T-helper 22 cell (primary cell): ENCODE measurements around the gene REXO1.

ENCODE experiments used
- DNase-seq: peaks from one replicate; pipeline ENCODE4 v3.0.0-alpha.2; 2020; ENCODE audit warnings: low read depth

The REXO1 gene

DNA sequence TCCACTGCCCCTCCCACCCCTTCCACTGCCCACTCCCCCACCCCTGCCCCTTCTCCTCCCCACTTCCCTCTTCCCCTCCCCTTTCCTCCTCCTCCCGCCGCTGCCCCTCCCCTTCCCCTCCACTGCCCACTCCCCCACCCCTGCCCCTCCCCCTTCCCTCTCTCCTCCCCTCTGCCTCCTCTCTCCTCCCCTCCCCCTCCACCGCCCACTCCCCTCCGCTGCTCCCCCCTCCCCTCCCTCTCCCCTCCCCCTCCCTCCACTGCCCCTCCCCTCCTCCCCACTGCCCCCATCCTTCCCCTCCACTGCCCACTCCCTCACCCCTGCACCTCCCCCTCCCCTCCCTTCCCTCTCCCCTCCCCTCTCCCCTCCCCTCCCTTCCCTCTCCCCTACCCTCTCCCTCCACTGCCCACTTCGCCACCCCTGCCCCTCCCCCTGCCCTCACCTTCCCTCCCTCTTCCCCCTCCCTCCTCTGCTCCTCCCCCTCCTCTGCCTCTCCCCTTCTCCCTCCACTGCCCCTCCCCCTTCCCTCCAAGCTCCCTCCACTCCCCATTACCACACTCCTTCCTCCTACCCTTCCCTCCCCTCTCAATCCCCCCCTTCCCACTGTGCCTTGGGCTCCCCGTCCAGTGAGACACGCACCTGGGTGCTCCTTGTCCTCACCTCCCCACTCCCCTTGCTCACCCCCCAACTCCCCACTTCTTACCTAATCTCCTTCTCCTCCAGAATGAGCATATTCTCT is 58.1 kb downstream of the REXO1 start:
- DNase-seq: no peak

DNA sequence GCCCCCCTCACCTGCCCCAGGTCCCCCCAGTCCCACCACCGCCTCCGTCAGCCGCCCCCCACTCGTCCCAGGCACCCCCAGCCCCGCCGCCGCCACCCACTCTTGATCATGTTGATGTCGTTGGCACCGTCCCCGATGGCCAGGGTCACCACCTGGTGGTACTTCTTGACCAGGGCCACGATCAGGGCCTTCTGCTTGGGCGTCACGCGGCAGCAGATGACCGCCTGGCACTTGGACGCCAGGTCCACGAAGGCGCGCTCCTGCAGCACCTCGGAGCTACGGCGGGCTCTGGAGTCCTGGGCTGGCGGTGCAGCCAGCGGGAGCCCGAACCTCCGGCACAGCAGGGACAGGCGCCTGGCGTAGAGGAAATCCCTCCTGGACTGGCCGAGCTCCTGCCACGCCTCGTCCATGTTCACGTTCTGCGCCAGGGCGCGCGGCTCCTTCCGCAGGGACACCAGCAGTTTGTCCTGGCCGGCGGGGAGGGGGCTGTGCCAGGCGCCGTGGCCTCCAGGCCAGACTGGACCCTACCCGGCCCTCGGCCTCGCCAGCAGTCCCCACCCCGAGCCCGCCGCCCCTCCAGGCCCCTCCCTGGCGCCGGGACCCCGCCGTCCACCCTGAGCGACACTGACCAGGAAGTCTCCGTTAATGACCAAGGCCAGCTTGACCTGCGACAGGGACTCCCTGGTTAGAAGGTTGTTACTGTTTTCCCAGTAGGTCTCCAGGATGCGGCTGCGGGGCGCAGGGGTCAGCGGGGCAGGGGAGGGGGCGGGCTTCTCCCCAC is 58.8 kb downstream of the REXO1 start:
- DNase-seq: no peak

DNA sequence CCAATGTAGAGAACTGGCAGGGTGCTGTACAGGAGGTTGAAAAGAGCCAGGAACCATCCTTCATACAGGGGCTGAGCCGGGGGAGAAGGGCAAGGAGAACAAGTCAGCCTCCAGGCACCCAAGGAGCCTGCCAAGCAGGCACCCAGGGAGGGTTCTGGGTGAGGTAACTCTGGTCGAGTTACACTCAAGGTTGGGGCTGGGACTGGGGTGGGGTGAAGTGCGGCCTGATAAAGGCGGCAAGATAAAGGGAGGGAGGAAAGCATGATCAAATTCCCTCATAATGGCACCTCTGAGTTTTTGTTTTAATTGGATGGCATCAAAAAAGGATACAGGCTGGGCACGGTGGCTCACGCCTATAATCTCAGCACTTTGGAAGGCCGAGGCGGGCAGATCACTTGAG is 61.2 kb downstream of the REXO1 start:
- no peak for DNase-seq

DNA sequence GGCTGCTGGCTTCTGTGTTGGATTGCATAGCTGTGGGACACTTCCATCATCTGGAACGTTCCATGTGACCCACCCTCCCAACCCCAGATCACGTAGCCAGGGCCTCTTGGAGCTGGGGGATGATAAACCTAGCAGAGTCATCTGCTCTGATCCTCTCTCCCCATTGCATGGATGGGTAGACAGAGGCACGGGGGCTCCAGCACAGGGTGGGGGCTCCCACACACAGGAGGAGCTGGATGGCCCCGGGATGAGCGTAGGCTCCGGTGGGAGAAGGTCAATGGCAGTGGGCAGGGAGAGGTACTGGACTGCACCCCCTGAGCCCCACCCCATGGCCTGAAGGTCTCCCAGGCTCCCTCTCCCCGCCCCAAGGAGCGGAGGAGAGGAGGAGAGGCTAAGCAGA is 61.6 kb downstream of the REXO1 start:
- no peak for DNase-seq

DNA sequence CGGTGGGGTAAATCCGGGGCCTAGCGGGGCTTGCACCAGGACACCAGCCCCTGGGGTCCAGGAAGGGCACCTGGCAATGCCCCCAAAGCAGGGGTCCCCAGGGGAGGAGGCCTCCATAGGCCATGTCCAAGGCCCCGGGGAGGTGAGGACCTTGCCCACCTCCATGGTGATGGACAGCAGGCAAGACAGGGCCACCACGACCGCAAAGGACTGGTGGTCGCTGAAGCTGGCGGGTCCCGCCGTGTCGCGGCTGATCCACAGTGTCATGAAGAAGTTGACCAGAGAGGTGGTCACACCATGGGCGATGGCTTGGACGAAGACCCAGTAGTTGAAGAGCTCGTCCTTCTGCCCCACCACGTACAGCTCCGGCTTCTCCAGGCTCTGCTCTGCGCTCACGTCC is 63.0 kb downstream of the REXO1 start:
- DNase-seq: no peak

DNA sequence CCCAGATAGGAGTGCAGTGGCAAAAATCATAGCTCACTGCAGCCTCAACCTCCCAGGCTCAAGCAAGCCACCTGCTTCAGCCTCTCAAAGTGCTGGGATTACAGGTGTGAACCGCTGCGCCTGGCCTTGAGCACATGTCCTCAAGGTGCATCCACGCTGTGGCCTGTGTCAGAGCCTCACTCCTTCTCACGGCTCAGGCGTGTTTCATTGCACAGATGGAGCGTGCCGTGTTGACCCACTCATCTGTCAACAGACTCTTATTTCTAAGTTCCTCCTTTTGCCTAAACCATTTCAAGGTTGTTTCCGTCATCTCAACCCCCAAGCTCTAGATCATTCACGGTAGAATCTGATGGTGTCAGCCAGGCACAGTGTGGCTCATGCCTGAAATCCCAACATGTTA is 64.4 kb downstream of the REXO1 start:
- DNase-seq: no peak

DNA sequence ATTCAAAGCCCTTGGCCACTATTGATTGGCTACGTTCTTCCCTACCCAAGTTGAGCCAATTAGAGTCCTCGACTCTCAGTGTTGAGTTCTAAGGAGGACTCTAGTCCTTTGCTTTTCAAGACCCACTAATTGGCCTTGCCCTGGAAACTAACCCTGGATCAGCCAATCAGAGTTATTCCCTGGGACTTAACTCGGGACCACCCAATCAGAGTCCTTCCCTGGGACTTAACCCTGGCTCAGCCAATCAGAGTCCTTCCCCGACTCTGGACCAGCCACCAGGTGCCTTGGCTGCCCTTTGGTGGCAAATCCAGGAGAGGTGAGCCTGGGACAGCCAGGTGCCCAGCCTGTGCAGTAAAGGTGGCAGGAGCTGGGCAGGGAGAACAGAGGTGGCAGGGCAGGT is 64.9 kb downstream of the REXO1 start:
- DNase-seq: no peak

DNA sequence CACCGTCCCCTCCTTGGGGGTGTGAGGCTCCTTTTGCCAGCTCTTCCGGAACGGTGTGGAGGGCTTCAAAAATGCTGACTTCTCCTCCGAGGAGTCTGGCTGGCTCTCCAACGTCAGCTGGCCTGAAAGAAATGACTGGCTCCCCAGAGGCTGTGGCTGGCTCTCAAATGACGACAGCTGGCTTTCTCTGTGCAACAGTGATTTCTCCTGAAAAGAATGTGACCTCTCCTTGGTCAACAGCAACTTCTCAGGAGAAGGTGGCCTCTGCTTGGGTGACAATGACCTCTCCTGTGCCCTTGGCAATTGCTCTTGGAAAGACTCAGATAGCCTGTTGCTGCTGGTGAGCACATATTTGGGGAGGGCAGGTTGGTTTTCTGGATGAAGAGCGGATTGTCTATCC is 65.8 kb downstream of the REXO1 start:
- DNase-seq: no peak

DNA sequence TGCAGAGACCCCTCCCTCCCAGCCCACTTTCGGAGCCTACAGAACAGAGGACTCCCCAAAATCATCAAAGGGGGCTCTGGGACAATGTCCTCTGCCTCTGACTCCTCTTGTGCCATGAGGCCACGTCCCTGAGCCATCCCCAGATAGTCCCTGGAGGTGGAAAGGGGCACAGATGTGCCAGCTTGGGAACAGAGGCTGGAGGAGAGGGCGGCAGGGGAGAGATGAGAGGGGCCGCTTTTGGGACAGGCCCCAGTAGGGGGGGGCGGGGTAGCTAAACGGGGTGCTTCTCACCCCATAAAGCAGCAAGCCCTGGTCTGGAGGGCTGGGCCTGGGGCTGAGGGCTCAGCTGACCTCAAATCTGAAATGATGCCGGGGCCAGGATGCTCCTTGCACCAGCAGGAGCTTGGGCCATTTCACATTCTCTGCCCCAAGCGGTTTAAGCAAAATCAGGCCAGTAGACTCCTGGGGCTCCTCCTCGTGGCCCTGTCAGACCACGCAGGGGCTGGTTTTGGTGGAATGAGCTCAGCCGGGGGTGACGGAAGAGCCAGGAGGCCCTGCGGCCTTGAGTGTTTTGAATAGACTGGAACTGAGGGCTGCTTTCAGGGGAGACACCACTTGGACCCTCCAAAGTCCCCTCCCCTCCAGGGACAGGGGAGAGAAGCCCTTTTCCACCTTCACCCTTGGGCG is 67.9 kb downstream of the REXO1 start:
- DNase-seq: no peak

DNA sequence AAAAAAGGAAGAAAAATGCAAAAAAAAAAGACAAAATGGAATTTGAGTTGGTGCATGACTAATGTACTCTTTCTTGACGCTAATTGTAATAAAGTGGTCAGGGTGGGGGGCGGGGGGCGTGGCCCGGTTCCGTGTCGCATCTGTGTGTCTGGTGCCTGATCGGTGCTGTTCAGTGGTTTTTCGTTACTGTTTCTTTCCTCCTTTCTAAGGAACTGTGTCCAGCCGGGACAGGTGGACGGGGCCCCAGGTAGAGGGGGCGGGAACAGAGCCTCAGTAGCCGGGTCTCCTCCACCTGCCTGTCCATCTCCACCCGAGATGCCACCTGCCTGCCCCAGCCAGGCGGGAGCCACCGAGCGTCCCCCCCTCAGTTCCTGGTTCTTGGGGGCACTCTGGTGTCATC is 68.7 kb downstream of the REXO1 start:
- no peak for DNase-seq

DNA sequence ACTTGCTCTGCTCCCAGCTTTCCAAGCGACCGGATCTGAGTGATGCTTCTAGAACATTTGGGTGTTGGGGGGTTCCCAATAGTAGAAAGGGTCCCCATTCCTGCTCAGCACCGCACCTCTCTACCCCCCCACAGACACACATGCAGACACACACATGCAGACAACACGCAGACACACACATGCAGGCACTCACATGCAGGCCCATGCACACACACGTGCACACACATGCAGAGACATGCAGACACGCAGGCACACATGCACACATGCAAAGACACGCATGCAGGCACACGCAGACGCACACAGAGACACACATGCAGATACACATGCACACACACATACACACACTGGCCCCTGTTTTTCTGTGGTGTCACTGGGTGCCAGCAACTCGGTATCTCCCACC is 71.1 kb downstream of the REXO1 start:
- DNase-seq: no peak

DNA sequence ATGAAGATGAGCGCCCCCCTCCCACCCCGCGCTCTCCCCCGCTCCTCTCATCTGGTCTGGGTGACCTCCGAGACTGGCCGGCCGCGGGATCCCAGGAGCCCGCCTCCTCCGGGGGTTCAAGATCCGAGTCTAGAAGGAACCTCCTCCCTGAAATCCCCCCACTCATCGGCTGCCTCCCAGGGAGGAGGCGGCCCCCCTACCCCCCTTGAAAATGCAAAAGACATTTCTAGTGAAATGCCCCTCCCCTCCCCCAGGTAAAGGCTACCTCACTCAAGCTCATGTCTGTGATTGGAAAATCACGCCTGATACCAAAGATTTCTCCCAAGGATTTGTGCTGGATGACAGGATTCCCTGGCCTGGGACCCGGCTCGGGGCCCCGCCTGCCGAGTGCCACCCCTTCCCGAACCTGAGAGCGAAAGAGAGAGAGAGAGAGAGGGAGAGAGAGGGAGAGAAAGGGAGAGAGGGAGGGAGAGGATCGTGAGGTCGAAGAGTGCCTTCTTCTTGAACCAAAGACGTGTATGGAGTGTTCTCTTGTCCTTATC is 71.6 kb downstream of the REXO1 start:
- no peak for DNase-seq

DNA sequence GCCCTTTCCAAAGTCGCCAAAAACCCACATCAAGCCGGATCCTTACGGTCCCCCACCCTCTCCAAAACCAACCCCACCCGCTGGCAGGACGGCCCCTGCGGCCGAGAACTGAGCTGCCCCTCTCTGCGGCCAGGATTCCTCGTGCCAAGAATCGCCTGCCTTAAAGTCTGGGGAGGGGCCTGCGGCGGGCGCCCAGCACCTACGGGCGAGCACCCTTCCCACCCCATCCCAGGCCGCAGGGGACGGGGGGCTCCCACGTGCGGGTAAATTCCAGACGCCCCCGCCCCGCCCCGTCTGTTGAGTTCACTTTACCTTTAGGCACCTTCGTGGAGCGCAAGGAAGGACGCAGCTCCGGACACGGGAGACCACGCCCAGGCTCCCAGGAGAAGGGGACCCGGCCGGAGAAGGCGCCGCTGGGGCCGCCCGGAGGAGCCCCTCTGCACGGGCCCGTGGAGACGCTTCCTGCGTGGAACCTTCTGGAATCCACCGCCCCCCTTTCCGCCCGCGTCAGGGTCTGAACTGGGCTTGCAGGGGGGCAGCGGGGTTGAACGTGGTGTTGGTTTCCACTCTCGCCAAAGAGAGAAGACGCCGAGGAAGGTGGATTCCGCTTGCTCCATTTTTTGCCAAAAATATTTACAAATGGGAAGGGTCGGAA is 72.2 kb downstream of the REXO1 start:
- no peak for DNase-seq

DNA sequence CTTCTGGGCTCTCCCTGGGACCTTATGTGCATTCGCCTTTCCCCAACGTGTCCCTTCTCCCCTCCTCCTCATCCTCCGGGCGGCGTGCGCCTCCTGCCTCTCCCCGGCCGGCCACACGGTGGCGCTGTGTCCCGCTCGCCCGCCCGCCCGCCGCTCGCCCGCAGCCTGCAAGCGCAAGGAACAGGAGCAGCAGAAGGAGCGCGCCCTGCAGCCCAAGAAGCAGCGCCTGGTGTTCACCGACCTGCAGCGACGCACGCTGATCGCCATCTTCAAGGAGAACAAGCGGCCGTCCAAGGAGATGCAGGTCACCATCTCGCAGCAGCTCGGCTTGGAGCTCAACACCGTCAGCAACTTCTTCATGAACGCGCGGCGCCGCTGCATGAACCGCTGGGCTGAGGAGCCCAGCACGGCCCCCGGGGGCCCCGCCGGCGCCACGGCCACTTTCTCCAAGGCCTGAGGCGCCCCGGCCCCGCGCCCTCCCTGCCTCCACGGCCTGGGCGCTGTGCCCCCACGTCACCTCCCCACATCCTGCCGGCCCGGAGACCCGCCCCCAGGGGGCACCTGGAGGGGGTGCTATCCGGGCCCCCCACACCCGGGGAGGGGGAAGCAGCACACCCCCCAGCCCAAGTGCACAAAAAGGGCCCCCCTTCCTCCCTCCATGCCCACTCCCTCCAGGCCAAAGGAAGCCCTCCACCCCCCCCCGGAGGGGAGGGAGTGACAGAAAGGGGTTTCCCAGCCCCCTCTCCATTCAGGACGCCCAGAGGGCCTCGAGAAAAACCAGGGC is 73.1 kb downstream of the REXO1 start:
- DNase-seq: no peak

DNA sequence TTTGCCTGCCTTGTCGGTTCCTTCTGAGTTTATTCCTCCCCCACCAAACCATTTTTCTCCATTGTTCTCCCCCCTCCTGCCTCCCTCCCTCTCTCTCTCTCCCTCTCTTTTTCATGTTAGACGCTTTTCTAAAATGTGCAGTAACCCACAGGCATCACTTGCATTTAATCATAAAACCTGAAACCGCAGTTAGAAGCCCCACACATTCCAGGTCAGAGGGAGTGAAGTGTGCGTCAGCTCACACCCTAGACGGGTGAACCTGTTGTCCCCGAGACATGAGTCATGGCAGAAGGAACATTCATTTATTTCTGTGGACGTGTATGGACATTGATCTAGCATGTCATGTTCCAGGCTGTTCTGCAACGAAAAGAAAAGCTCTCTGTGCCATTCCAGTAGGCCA is 75.1 kb downstream of the REXO1 start:
- DNase-seq: no peak

DNA sequence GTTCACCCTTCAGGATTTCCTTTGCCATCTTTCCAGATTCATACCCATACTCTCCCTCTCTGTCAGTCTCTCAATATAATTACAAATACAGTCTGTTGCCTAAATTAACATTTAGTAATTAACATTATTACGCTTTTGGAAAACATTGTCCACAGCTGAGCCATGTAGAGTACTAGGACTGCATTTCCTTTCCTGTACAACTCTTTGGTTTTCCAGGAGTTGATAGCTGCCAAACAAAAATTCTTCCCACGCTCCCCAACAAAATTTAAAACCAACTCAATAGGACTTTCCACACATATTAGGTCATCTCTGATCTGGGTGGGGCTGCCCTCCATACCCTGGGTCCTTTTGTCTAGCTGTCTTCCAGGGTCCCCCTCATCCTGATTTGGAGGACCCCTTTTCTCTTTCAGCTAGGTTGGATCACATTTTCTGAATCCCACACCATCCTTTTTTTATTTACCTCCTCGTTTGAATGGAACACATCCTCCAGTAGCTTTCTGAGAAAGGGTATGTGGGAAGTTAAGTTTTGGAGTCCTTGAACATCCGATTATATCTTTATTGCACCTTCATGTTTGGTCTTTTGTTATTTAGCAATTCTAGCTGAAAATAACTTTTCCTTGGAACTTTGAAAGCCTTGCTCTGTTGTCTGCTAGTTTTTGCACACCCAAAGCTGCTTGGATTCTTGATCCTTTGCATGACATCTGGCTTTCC is 77.3 kb downstream of the REXO1 start:
- no peak for DNase-seq

DNA sequence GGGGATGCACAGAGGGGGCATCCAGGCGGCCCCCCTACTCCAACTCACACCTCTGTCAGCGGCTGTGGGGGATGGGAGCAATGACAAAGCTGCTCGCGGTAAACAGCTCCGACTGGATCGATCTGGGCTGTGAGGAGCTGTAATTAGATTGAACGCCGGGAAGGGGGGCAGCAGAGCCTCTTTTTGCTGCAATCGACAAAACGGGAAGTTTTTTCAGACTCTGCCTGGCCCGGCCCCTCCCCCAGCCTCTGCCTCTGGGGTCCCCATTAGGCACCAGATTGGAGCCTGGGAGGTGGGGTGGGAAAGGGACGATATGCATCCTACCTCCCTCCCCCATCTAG is 78.7 kb downstream of the REXO1 start:
- no peak for DNase-seq

DNA sequence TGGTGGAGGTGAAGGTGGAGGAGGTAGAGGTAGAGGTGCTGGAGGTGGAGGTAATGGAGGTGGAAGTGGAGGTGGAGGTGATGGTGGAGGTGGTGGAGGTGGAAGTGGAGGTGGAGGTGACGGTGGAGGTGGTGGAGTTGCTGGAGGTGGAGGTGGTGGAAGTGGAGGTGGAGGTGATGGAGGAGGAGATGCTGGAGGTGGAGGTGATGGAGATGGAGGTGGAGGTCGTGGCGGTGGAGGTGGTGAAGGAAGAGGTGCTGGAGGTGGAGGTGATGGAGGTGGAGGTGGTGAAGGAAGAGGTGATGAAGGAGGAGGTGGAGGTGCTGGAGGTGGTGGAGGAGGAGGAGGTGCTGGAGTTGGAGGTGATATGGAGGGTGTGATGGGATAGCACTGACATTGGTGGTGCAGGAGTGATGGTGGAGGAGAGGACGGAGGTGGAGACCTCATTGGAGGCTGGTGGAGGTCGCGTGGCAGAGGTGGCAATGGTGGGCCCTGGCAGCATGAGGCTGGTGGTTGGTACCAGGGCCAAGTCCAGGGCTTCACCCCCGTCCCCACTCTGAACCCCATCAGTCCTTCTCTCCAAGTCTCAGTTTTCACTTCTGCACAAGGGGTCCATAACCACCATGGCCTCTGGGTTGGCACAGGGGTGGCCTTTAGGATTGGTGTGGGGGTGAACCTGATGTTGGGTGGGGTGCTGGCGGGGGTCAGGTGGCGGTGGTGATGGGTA is 79.2 kb downstream of the REXO1 start:
- no peak for DNase-seq

DNA sequence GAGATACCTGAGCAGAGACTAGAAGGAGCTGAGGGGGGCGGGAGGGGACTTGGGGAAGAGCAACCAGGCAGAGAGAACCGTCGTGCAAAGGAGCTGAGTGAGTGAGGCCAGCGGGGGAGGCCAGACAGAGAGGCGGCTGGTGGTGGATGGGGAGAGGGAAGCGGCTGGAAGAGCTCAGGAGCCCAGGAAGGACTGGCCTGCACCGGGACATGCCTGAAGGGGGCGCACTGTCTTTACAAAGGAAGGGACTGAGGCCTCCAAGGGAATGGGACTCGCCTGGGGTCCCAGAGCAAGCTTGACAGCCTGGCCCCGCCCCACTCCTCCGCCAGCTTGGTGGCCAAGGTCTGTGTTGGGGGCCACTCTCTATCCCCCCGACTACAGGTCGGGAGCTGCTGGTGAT is 80.0 kb downstream of the REXO1 start:
- DNase-seq: no peak

DNA sequence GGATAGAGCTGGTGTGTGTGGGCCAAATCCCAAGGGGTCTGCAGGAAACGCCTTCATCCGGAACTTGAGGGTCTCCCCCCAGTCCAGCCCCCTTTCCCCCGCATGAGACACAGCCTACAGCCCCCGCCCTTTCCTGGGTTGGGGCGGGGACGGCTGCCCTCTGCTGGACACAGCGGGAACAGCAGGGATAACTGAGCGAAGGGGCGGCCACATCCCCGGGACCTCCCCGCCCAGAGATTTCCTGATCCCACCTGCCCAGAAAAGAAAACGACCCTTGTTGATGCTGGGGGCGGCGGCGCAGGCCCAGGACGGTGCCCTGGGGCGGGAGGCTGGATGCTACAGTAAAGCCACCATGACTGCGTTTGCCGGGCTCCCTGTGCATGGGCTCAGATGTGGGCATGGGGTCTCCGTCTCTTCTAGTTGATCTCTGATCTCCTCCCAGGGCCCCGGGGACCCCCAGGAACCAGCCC is 80.8 kb downstream of the REXO1 start:
- no peak for DNase-seq
